Smooth muscle cell (in vitro differentiated cells): ENCODE measurements around the gene HIVEP3. TPM values are rescaled to one million over a fixed set of nuclear protein-coding genes. Genes with fewer than 3 reads are reported as not detected.

Source experiments
- DNase-seq: peaks from one replicate; lab custom pipeline; 2025; ENCODE audit not compliant: unreplicated experiment; lab: John Stamatoyannopoulos, UW
- H2AFZ ChIP-seq: fragments of 200-600 bp; sonication (generic); 2 replicates; pipeline ENCODE4 v1.6.0; 2016; ENCODE audit warnings: antibody characterized with exemption, low read depth, mild to moderate bottlenecking
- H3F3A ChIP-seq: fragments of 200-600 bp; sonication (generic); 2 replicates; pipeline ENCODE4 v1.6.0; 2017; ENCODE audit warnings: antibody characterized with exemption, low read depth
- H3K27ac ChIP-seq: fragments of 200-600 bp; sonication (generic); 2 replicates; pipeline ENCODE4 v1.5.1; 2016; ENCODE audit warnings: low read depth, mild to moderate bottlenecking
- H3K27me3 ChIP-seq: fragments of 200-600 bp; sonication (generic); 2 replicates; pipeline ENCODE4 v1.6.1; 2016; ENCODE audit warnings: low read depth, mild to moderate bottlenecking
- H3K36me3 ChIP-seq: fragments of 200-600 bp; sonication (generic); 2 replicates; pipeline ENCODE4 v1.5.1; 2016; ENCODE audit warnings: low read depth
- H3K4me1 ChIP-seq: fragments of 200-600 bp; sonication (generic); 2 replicates; pipeline ENCODE4 v1.5.1; 2016; ENCODE audit warnings: low read depth
- H3K4me2 ChIP-seq: fragments of 200-600 bp; sonication (generic); 2 replicates; pipeline ENCODE4 v1.6.0; 2016; ENCODE audit warnings: mild to moderate bottlenecking
- H3K4me3 ChIP-seq: fragments of 200-600 bp; sonication (generic); 2 replicates; pipeline ENCODE4 v1.5.1; 2016; ENCODE audit warnings: mild to moderate bottlenecking
- H3K79me2 ChIP-seq: fragments of 200-600 bp; sonication (generic); 2 replicates; pipeline ENCODE4 v1.6.0; 2016; ENCODE audit warnings: low read depth, mild to moderate bottlenecking
- H3K9ac ChIP-seq: fragments of 200-600 bp; sonication (generic); 2 replicates; pipeline ENCODE4 v1.6.0; 2016; ENCODE audit warnings: low read depth
- H3K9me3 ChIP-seq: fragments of 200-600 bp; sonication (generic); replicated peaks from 2 replicates; pipeline ENCODE4 v1.5.1; 2016; ENCODE audit warnings: low read depth
- H4K20me1 ChIP-seq: fragments of 200-600 bp; sonication (generic); 2 replicates; pipeline ENCODE4 v1.6.0; 2016; ENCODE audit warnings: low read depth
- CTCF ChIP-seq: fragments of 200-600 bp; sonication (generic); IDR thresholded peaks from 2 replicates; pipeline ENCODE4 v1.5.1; 2017; ENCODE audit warnings: borderline replicate concordance, mild to moderate bottlenecking, antibody characterized with exemption; ENCODE audit not compliant: insufficient read depth, poor library complexity, severe bottlenecking
- WGBS: methylation state at CpG from one replicate; pipeline ENCODE4 v1.1.7; 2016; ENCODE audit warnings: low lambda C conversion rate; 5-methylcytosine and 5-hydroxymethylcytosine counted together
- polyA plus RNA-seq: library from polyadenylated mRNA; unstranded; fragments of >200 nt; fragmentation: Nextera tagmentation; extraction: Ambion mirVana; gene quantifications from 2 replicates; pipeline ENCODE4 v1.2.1, GENCODE V29; 2016
- total RNA-seq: library from RNA; depleted of rRNA; stranded (reverse); fragments of >200 nt; gene quantifications from 2 replicates; pipeline ENCODE4 v1.2.3, GENCODE V29; 2014

Gene HIVEP3
- total and polyA plus RNA-seq, 2 experiments from 2014 or later = 2.1 to 6.4 TPM

- Histone ChIP-seq H3K9me3 (no peaks in the 10 kb centered on the region), H3K27me3 (no peaks in the 10 kb centered on the region), H2AFZ (no peak overlapping the region), H3K79me2 (no peaks in the 10 kb centered on the region), H3K27ac (no peak overlapping the region), H3K4me1 (peaks cover 5% of the 10 kb centered on the region), H4K20me1 (no peaks in the 10 kb centered on the region), H3K4me2 (no peak overlapping the region), H3K36me3 (no peaks in the 10 kb centered on the region), H3K4me3 (no peak overlapping the region), H3F3A (peaks cover 17% of the 10 kb centered on the region), H3K9ac (no peak overlapping the region)
- no peak for DNase-seq
- TF ChIP-seq CTCF = no peak
- 100% methylated on average over 2 of the region's 2 CpGs for WGBS
Observed at GRCh38 chr1:41844781-41845272, 73.9 kb downstream of the HIVEP3 start.

- H3K4me3 ChIP-seq = no peak overlapping the region
- H2AFZ ChIP-seq = no peak overlapping the region
- no peak for DNase-seq
- no peaks in the 10 kb centered on the region for H3K9me3 ChIP-seq
- H3F3A ChIP-seq = peaks cover 17% of the 10 kb centered on the region
- H3K79me2 ChIP-seq = no peaks in the 10 kb centered on the region
- peak overlapping the region; percentile 25 for H3K27ac ChIP-seq
- 86% methylated on average over 8 of the region's 8 CpGs for WGBS
- no peaks in the 10 kb centered on the region for H3K36me3 ChIP-seq
- H4K20me1 ChIP-seq = no peaks in the 10 kb centered on the region
- peak overlapping the region; percentile 27 for H3K4me2 ChIP-seq
- no peak overlapping the region for H3K9ac ChIP-seq
- H3K4me1 ChIP-seq = peaks cover 5% of the 10 kb centered on the region
- TF ChIP-seq CTCF = no peak
- no peaks in the 10 kb centered on the region for H3K27me3 ChIP-seq
Observed at GRCh38 chr1:41844255-41844654, 74.5 kb downstream of the HIVEP3 start.

- H3K27me3 ChIP-seq = no peaks in the 10 kb centered on the region
- H4K20me1 ChIP-seq = no peaks in the 10 kb centered on the region
- H3F3A ChIP-seq = peaks cover 17% of the 10 kb centered on the region
- no peaks in the 10 kb centered on the region for H3K9me3 ChIP-seq
- 36% methylated on average over 11 of the region's 11 CpGs for WGBS
- no peak overlapping the region for H2AFZ ChIP-seq
- peak overlapping the region; percentile 30 for H3K4me2 ChIP-seq
- H3K27ac ChIP-seq = peak overlapping the region; percentile 48
- no peak for DNase-seq
- no peaks in the 10 kb centered on the region for H3K36me3 ChIP-seq
- H3K4me3 ChIP-seq = no peak overlapping the region
- no peaks in the 10 kb centered on the region for H3K79me2 ChIP-seq
- no peak overlapping the region for H3K9ac ChIP-seq
- peaks cover 5% of the 10 kb centered on the region for H3K4me1 ChIP-seq
- TF ChIP-seq CTCF = no peak
Observed at GRCh38 chr1:41842993-41843755, 75.5 kb downstream of the HIVEP3 start.

- H4K20me1 ChIP-seq = no peaks in the 10 kb centered on the region
- no peak overlapping the region for H2AFZ ChIP-seq
- no peaks in the 10 kb centered on the region for H3K36me3 ChIP-seq
- H3K27me3 ChIP-seq = no peaks in the 10 kb centered on the region
- H3K4me3 ChIP-seq = no peak overlapping the region
- peaks cover 17% of the 10 kb centered on the region for H3F3A ChIP-seq
- H3K9me3 ChIP-seq = no peaks in the 10 kb centered on the region
- H3K79me2 ChIP-seq = no peaks in the 10 kb centered on the region
- peak overlapping the region; percentile 48 for H3K27ac ChIP-seq
- no peak for DNase-seq
- TF ChIP-seq CTCF = no peak
- H3K9ac ChIP-seq = no peak overlapping the region
- H3K4me1 ChIP-seq = peaks cover 5% of the 10 kb centered on the region
- no peak overlapping the region for H3K4me2 ChIP-seq
- 57% methylated on average over 2 of the region's 2 CpGs for WGBS
Observed at GRCh38 chr1:41842326-41842725, 76.4 kb downstream of the HIVEP3 start.
